GM12873 (cell line): ENCODE measurements around the gene OTULINL.

Source experiments
- CTCF ChIP-seq: IDR thresholded peaks from 2 replicates; pipeline ENCODE4 v1.5.1; 2012; ENCODE audit warnings: low read depth, mild to moderate bottlenecking, moderate library complexity, low read length, control low read depth; ENCODE audit not compliant: insufficient read depth; ENCODE audit errors: missing control alignments

OTULINL gene

GRCh38 chr5:14608169-14608568 is 26.6 kb downstream of the OTULINL start:
- TF ChIP-seq CTCF, result no peak

- no peak for TF ChIP-seq CTCF
These were observed 30.1 kb downstream of the OTULINL start for GRCh38 chr5:14611737-14612136.

GRCh38 chr5:14614490-14614889 is 32.9 kb downstream of the OTULINL start:
- TF ChIP-seq CTCF, result no peak

- no peak for TF ChIP-seq CTCF
These were observed 33.8 kb downstream of the OTULINL start for GRCh38 chr5:14615365-14615764.

- no peak for TF ChIP-seq CTCF
These were observed 35.8 kb downstream of the OTULINL start for GRCh38 chr5:14617441-14617840.

GRCh38 chr5:14627270-14627669 is 45.7 kb downstream of the OTULINL start:
- no peak for TF ChIP-seq CTCF

- TF ChIP-seq CTCF, result no peak
These were observed 46.8 kb downstream of the OTULINL start for GRCh38 chr5:14628346-14628745.
